Natural killer cell treated with Interleukin-12 subunit alpha and Interleukin-12 subunit beta and Interleukin-15 and Interleukin-18, amount 100 ng/mL, for 72 hours (primary cell): ENCODE results near the gene CDK9. TPM values are rescaled to one million over a fixed set of nuclear protein-coding genes. Genes with fewer than 3 reads are reported as not detected.
"Not testable (repeated sequence)": the region's sequence is repeated elsewhere in the genome, so short reads cannot be mapped to it uniquely, and the experiment has no call there.

Experiments used
- ATAC-seq, 2 donors: fragments of 150-1000 bp; cut with Tn5 transposase in 1 of 2; sonication (Bioruptor Pico), chemical (Tn5 transposase) in 1 of 2; 2 replicates each; pipeline ENCODE4 v1.10.0; 2021
- DNase-seq: peaks from one replicate; pipeline ENCODE4 v3.0.0; 2022; ENCODE audit warnings: low spot score
- H3K27ac Mint-ChIP-seq, 2 donors: 1 replicate in 1 of 2; 2 replicates in 1 of 2; pipeline ENCODE4 v1.8.0; 2022; ENCODE audit warnings: mixed read lengths in 2 of 2, mild to moderate bottlenecking in 1 of 2, moderate library complexity in 1 of 2
- H3K27me3 Mint-ChIP-seq, 2 donors: 1 replicate in 1 of 2; 2 replicates in 1 of 2; pipeline ENCODE4 v1.8.0; 2022; ENCODE audit warnings: mixed read lengths in 2 of 2
- H3K36me3 Mint-ChIP-seq: one replicate; pipeline ENCODE4 v1.8.0; 2022; ENCODE audit warnings: mixed read lengths
- H3K4me1 Mint-ChIP-seq, 2 donors: 1 replicate in 1 of 2; 2 replicates in 1 of 2; pipeline ENCODE4 v1.8.0; 2022; ENCODE audit warnings: low read depth in 2 of 2, mixed read lengths in 2 of 2, mild to moderate bottlenecking in 1 of 2
- H3K4me3 Mint-ChIP-seq: one replicate; pipeline ENCODE4 v1.8.0; 2022; ENCODE audit warnings: mixed read lengths
- H3K9me3 Mint-ChIP-seq: 2 replicates; pipeline ENCODE4 v1.8.0; 2022; ENCODE audit warnings: mixed read lengths
- total RNA-seq, 2 donors: library from RNA; stranded (reverse); gene quantifications; one replicate each; pipeline ENCODE4 v1.2.3, GENCODE V29; 2022

Gene CDK9
- total RNA-seq, 2 donors from 2014 or later = 119 to 132 TPM

- peak in 1 of 2 donors; percentile 22 for ATAC-seq
- no peak for DNase-seq
Measured at GRCh38 chr9:127754099-127755060, 31.5 kb upstream of the CDK9 start.

DNA sequence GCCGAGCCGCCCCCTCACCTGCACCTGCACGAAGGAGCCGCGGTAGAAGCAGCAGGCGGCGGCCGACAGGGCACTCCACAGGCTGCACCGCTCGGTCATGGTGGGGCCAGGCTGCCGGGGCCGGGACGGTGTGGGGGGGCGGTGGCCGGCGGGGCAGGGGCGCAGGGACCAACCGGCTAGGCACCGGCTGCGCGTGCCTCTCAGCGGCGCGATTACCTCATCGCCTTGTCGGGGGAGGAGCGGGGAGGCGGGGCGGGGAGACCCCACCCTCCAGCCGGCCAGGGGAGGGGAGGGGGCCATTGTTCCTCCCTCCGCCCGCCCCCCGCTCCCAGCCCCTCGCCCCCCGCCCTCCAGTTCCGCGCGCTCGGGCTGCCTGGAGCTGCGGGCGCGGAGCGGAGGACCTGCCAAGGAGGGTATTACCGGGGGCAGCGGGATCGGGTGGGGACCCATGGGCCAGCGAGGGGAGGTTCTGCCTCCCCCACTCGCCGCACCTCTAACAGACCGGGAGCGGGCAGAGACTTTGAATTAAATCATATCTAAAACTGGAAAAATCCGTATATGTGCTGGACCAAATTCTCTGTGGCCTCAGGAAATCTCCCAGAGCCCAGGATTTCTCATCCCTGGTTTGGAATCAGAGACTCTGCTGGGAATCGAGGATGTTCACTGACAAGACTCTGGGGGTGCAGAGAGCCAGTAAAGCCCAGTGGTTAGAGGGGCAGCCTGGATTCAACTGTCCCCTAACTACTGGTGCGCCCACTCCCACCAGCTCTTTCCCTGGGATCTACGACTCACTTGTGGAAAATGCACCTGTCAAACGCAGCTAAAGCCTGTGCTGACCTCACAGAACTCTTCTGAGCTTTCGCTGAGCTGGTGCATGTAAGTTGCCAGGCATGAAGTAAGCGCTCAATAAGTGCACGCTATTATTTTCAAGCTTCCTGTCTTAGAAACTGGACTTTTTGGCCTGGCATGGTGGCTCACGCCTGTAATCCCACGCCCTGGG is 30.5 kb upstream of the CDK9 start:
- ATAC-seq (no peak), DNase-seq (no peak)
- no peaks in the 10 kb centered on the region for H3K9me3 Mint-ChIP-seq
- no peaks in the 10 kb centered on the region for H3K27me3 Mint-ChIP-seq
- H3K4me1 Mint-ChIP-seq = peaks cover 0 to 11% of the 10 kb centered on the region in 2 donors
- H3K36me3 Mint-ChIP-seq = peaks cover 4% of the 10 kb centered on the region
- H3K27ac Mint-ChIP-seq = no peak overlapping the region
- no peak overlapping the region for H3K4me3 Mint-ChIP-seq

More at GRCh38 chr9:127754099-127755060, 31.5 kb upstream of the CDK9 start:
- Mint-ChIP-seq H3K4me1 (peaks cover 0 to 11% of the 10 kb centered on the region in 2 donors), H3K27me3 (no peaks in the 10 kb centered on the region), H3K27ac (no peak overlapping the region), H3K36me3 (peaks cover 5% of the 10 kb centered on the region), H3K9me3 (no peaks in the 10 kb centered on the region), H3K4me3 (no peak overlapping the region)

GRCh38 chr9:127756233-127756632 is 29.6 kb upstream of the CDK9 start:
- H3K36me3 Mint-ChIP-seq = no peaks in the 10 kb centered on the region

DNA sequence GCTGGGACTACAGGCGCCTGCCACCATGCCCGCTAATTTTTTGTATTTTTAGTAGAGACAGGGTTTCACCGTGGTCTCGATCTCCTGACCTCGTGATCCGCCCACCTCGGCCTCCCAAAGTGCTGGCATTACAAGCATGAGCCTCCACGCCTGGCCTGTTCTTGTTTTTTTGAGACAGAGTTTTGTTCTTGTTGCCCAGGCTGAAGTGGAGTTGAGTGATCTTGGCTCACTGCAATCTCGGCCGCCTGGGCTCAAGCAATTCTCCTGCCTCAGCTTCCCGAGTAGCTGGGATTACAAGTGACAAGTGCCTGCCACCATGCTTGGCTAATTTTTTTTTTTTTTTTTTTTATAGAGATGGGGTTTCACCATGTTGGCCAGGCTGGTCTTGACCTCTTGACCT is 29.1 kb upstream of the CDK9 start:
- H3K27me3 Mint-ChIP-seq, DNase-seq, ATAC-seq, H3K4me3 Mint-ChIP-seq, H3K27ac Mint-ChIP-seq, H3K9me3 Mint-ChIP-seq, H3K36me3 Mint-ChIP-seq: not testable (repeated sequence)
- H3K4me1 Mint-ChIP-seq = peaks cover 0 to 11% of the 10 kb centered on the region in 2 donors

More at GRCh38 chr9:127756233-127756632, 29.6 kb upstream of the CDK9 start:
- Mint-ChIP-seq H3K4me3 (no peak overlapping the region), H3K27ac (no peak overlapping the region), H3K4me1 (peaks cover 0 to 11% of the 10 kb centered on the region in 2 donors), H3K27me3 (no peaks in the 10 kb centered on the region), H3K9me3 (no peaks in the 10 kb centered on the region)
- DNase-seq = no peak
- ATAC-seq = no peak

- no peaks in the 10 kb centered on the region for H3K9me3 Mint-ChIP-seq
- DNase-seq (peak; percentile 31), ATAC-seq (no peak)
- peaks cover 13 to 18% of the 10 kb centered on the region in 2 donors for H3K4me1 Mint-ChIP-seq
- H3K27ac Mint-ChIP-seq = peak overlapping the region; percentile 29 to 38
- no peak overlapping the region for H3K4me3 Mint-ChIP-seq
- H3K36me3 Mint-ChIP-seq = no peaks in the 10 kb centered on the region
- no peaks in the 10 kb centered on the region for H3K27me3 Mint-ChIP-seq
Measured at GRCh38 chr9:127758843-127759242, 27.0 kb upstream of the CDK9 start.

DNA sequence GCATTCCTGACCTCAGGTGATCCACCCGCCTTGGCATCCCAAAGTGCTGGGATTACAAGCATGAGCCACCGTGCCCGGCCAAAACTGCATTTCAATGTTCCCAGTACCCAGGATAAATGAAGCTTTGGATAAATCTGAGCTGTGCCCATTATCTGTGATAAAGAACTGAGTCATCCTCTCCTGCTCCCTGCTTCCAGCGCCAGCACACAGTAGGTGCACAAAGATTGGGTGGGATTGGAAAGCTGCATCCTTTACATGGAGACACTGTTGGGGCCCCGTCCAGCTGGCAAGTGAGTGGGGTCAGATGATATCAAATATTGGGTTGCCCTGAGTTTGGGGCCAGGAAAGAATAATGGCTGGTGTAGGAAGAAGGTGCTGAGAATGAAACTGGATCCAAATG is 24.8 kb upstream of the CDK9 start:
- H3K27ac Mint-ChIP-seq = no peak overlapping the region
- ATAC-seq = no peak
- H3K36me3 Mint-ChIP-seq = peaks cover under 1% of the 10 kb centered on the region

GRCh38 chr9:127761491-127761956 is 24.3 kb upstream of the CDK9 start:
- peak overlapping the region; percentile 96 to 99 for H3K27ac Mint-ChIP-seq
- H3K4me1 Mint-ChIP-seq = peaks cover 39% of the 10 kb centered on the region in 2 donors
- peaks cover 5% of the 10 kb centered on the region for H3K36me3 Mint-ChIP-seq
- no peaks in the 10 kb centered on the region for H3K27me3 Mint-ChIP-seq
- H3K9me3 Mint-ChIP-seq = no peaks in the 10 kb centered on the region
- H3K4me3 Mint-ChIP-seq = no peak overlapping the region
- ATAC-seq (no peak), DNase-seq (peak; percentile 47)

More for the DNA sequence above, 24.8 kb upstream of the CDK9 start:
- no peak for DNase-seq
- Mint-ChIP-seq H3K4me3 (no peak overlapping the region), H3K9me3 (no peaks in the 10 kb centered on the region), H3K27me3 (no peaks in the 10 kb centered on the region), H3K4me1 (peaks cover 35% of the 10 kb centered on the region in 2 donors)

- ATAC-seq (no peak), DNase-seq (no peak)
- peaks cover 5% of the 10 kb centered on the region for H3K36me3 Mint-ChIP-seq
- no peak overlapping the region for H3K4me3 Mint-ChIP-seq
- H3K27me3 Mint-ChIP-seq = no peaks in the 10 kb centered on the region
- H3K4me1 Mint-ChIP-seq = peaks cover 45 to 46% of the 10 kb centered on the region in 2 donors
- no peaks in the 10 kb centered on the region for H3K9me3 Mint-ChIP-seq
- peak overlapping the region; percentile 96 to 99 for H3K27ac Mint-ChIP-seq
Measured at GRCh38 chr9:127762111-127762676, 23.6 kb upstream of the CDK9 start.

DNA sequence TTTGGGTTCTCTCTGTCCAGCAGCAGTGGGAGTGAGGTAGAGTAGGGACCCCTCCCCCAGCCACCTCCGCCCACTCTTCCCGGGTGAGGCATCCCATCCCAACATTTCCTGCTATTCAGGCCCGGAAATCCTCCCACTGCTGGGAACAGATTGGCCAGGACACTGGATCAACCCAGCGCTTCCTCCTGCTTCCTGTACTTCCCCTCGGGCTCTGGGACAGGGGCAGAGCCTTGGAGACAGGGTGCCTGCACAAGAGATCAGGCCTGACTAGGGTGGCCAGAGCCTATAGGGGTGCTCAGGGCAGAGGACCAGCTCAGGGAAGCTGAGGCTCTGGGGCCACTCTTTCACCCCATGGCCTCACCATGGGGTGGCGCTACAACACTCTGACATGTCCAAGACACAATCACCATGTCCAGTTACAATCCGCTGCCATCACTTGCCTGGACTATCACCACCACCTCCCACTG is 21.9 kb upstream of the CDK9 start:
- Mint-ChIP-seq H3K4me3 (no peak overlapping the region), H3K4me1 (peaks cover 51 to 58% of the 10 kb centered on the region in 2 donors), H3K9me3 (no peaks in the 10 kb centered on the region), H3K27ac (peak overlapping the region; percentile 96 to 99), H3K27me3 (no peaks in the 10 kb centered on the region), H3K36me3 (peaks cover 8% of the 10 kb centered on the region)
- ATAC-seq (peak; percentile 66 to 71), DNase-seq (no peak)

DNA sequence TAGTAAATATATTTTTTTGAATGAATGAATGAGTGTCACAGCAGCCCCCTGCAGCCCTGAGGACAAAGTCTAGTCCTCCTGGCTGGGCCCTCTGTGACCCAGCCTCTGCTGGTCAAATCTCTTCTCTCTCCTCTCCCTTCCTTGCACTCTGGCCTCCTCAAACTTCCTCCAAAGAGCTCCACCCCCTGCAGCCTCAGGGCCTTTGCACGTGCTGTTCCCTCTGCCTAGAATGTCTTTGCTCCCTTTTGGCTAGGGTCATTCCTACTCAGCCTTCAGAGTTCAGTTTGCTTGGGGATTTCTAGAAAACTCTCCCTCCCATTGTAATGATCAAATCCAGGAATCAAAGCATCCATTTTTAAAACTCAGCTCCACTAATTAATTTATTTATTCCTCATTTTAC is 20.4 kb upstream of the CDK9 start:
- Mint-ChIP-seq H3K9me3 (no peaks in the 10 kb centered on the region), H3K27ac (peak overlapping the region; percentile 96 to 99), H3K27me3 (no peaks in the 10 kb centered on the region), H3K4me3 (no peak overlapping the region), H3K4me1 (peaks cover 59 to 68% of the 10 kb centered on the region in 2 donors), H3K36me3 (peaks cover 10% of the 10 kb centered on the region)
- ATAC-seq (no peak), DNase-seq (no peak)

- DNase-seq = no peak
- peak overlapping the region; percentile 96 to 99 for H3K27ac Mint-ChIP-seq
Measured at GRCh38 chr9:127767410-127767809, 18.4 kb upstream of the CDK9 start.

DNA sequence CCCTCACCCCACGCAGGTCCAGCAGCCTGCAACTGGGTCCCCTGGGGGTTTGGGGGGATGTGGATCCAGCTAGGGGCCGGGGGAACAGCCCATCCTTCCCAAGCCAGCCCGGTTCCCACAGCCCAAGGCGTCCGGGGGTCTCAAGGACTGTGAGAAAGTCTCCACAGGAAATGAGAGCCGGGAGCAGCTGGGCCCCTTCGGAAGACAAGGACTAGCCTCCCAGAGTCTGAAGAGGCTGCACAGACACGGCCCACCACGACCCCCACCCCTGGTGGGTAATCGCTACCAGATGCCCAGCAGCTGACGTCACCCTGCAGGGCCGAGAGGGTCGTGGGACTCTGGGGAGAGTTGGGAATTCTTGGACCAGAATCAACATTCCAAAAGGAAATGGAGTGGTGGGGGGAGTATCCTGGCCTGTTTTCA is 17.9 kb upstream of the CDK9 start:
- Mint-ChIP-seq H3K36me3 (peaks cover 10% of the 10 kb centered on the region), H3K4me1 (peaks cover 64 to 70% of the 10 kb centered on the region in 2 donors), H3K4me3 (no peak overlapping the region), H3K27me3 (no peaks in the 10 kb centered on the region), H3K9me3 (no peaks in the 10 kb centered on the region), H3K27ac (peak overlapping the region; percentile 96 to 99)
- no peak for DNase-seq
- no peak for ATAC-seq

More at GRCh38 chr9:127767410-127767809, 18.4 kb upstream of the CDK9 start:
- H3K9me3 Mint-ChIP-seq = no peaks in the 10 kb centered on the region
- H3K4me1 Mint-ChIP-seq = peaks cover 69 to 75% of the 10 kb centered on the region in 2 donors
- peak overlapping the region; percentile 71 for H3K4me3 Mint-ChIP-seq
- ATAC-seq = no peak
- H3K36me3 Mint-ChIP-seq = peaks cover 10% of the 10 kb centered on the region
- no peaks in the 10 kb centered on the region for H3K27me3 Mint-ChIP-seq

- Mint-ChIP-seq H3K36me3 (peaks cover 10% of the 10 kb centered on the region), H3K4me1 (peaks cover 59 to 64% of the 10 kb centered on the region in 2 donors), H3K9me3 (no peaks in the 10 kb centered on the region), H3K4me3 (peak overlapping the region; percentile 84), H3K27ac (peak overlapping the region; percentile 96 to 99), H3K27me3 (no peaks in the 10 kb centered on the region)
- no peak for ATAC-seq
- no peak for DNase-seq
Measured at GRCh38 chr9:127768698-127769097, 17.1 kb upstream of the CDK9 start.
